GM19397 (cell line): ENCODE data around the gene AMPD2.

ENCODE experiments used
- ATAC-seq: cut with Tn5 transposase; IDR thresholded peaks from one replicate; pipeline ENCODE4 v1.9.1; 2021; ENCODE audit warnings: mild to moderate bottlenecking, moderate library complexity; ENCODE audit not compliant: unreplicated experiment

The AMPD2 gene

GRCh38 chr1:109619576-109620400 lies at the start of gene AMPD2, which contains the start of gene GNAT2:
AMPD2 (plus strand) TSS chr1:109619837; CDS start chr1:109621176, 1,339 bp downstream.
GNAT2 (minus strand) TSS chr1:109619616; CDS start chr1:109612870, 6,746 bp downstream.
- ATAC-seq = peak; percentile 44

- ATAC-seq = no peak
These were observed 49.2 kb upstream of the AMPD2 start for GRCh38 chr1:109570414-109570813.

GRCh38 chr1:109573785-109574184 lies 45.9 kb upstream of the AMPD2 start:
- no peak for ATAC-seq

- no peak for ATAC-seq
These were observed 40.6 kb upstream of the AMPD2 start for GRCh38 chr1:109578947-109579443.

- ATAC-seq = no peak
These were observed 40.1 kb upstream of the AMPD2 start for GRCh38 chr1:109579491-109579890.

GRCh38 chr1:109582021-109582420 lies 37.6 kb upstream of the AMPD2 start:
- no peak for ATAC-seq

- ATAC-seq = no peak
These were observed 34.9 kb upstream of the AMPD2 start for GRCh38 chr1:109584766-109585165.

- no peak for ATAC-seq
These were observed 33.6 kb upstream of the AMPD2 start for GRCh38 chr1:109586055-109586454.

- no peak for ATAC-seq
These were observed 30.5 kb upstream of the AMPD2 start for GRCh38 chr1:109589177-109589576.

GRCh38 chr1:109589679-109590078 lies 30.0 kb upstream of the AMPD2 start:
- no peak for ATAC-seq

GRCh38 chr1:109592916-109593315 lies 26.7 kb upstream of the AMPD2 start:
- no peak for ATAC-seq

- no peak for ATAC-seq
These were observed 24.1 kb upstream of the AMPD2 start for GRCh38 chr1:109595531-109595930.

GRCh38 chr1:109598156-109598555 lies 21.5 kb upstream of the AMPD2 start:
- no peak for ATAC-seq

- no peak for ATAC-seq
These were observed 21.0 kb upstream of the AMPD2 start for GRCh38 chr1:109598655-109599054.

- no peak for ATAC-seq
These were observed 16.4 kb upstream of the AMPD2 start for GRCh38 chr1:109603229-109603628.

- no peak for ATAC-seq
These were observed 14.3 kb upstream of the AMPD2 start for GRCh38 chr1:109605381-109605780.

- ATAC-seq = no peak
These were observed 9.8 kb upstream of the AMPD2 start for GRCh38 chr1:109609881-109610280.

- ATAC-seq = no peak
These were observed 8.9 kb upstream of the AMPD2 start for GRCh38 chr1:109610609-109611307.

- no peak for ATAC-seq
These were observed 8.2 kb upstream of the AMPD2 start for GRCh38 chr1:109611308-109611990.

GRCh38 chr1:109613361-109614147 lies 6.1 kb upstream of the AMPD2 start:
- no peak for ATAC-seq

- ATAC-seq = no peak
These were observed 3.8 kb upstream of the AMPD2 start for GRCh38 chr1:109615879-109616278.
